GM10248 (cell line): ENCODE results near the gene MTMR3.

ENCODE experiments used
- CTCF ChIA-PET: fragments of 300-600 bp; sonication (Branson Sonifier 250); formaldehyde crosslinking; extraction: SDS; loops from one replicate; lab custom pipeline; 2021; ENCODE audit warnings: antibody characterized with exemption; lab: Yijun Ruan, JAX
- POLR2A ChIA-PET: fragments of 350-650 bp; sonication (Branson Sonifier 250); formaldehyde crosslinking; extraction: SDS; loops from one replicate; lab custom pipeline; 2020; ENCODE audit warnings: antibody characterized with exemption; lab: Yijun Ruan, JAX
- DNase-seq: peaks from one replicate; pipeline ENCODE4 v3.0.0; 2012; ENCODE audit errors: extremely low spot score
- TF ChIP-seq, protein P1 (sequence below): IDR thresholded peaks from 2 replicates; pipeline ENCODE4 v1.5.1; 2012; ENCODE audit warnings: mild to moderate bottlenecking, low read depth; ENCODE audit errors: extremely low read depth, missing control alignments, control extremely low read depth

Gene MTMR3

DNA sequence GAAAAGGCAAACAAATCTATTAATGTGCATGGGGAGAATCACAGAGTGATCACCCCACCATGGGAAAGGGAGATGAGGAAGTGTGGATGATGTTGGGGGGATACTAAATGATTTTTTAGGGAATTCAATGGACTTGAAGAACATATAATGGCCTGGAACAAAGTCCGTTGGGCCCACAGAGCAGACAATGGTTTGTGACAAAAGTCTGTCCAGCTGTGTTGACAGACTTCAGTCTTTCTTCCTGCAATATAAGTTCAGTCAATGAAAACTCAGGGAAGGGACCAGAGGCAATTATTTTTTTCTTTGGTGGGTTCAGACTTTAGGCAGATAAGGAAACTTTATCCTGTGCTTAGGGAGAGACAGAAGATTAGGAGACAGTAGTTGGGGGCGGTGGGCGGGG, 179.3 kb downstream of the MTMR3 start:
- no peak for DNase-seq
- ChIA-PET POLR2A (no interaction called here), CTCF (no interaction called here)
- TF ChIP-seq, protein P1, sequence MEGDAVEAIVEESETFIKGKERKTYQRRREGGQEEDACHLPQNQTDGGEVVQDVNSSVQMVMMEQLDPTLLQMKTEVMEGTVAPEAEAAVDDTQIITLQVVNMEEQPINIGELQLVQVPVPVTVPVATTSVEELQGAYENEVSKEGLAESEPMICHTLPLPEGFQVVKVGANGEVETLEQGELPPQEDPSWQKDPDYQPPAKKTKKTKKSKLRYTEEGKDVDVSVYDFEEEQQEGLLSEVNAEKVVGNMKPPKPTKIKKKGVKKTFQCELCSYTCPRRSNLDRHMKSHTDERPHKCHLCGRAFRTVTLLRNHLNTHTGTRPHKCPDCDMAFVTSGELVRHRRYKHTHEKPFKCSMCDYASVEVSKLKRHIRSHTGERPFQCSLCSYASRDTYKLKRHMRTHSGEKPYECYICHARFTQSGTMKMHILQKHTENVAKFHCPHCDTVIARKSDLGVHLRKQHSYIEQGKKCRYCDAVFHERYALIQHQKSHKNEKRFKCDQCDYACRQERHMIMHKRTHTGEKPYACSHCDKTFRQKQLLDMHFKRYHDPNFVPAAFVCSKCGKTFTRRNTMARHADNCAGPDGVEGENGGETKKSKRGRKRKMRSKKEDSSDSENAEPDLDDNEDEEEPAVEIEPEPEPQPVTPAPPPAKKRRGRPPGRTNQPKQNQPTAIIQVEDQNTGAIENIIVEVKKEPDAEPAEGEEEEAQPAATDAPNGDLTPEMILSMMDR, result no peak

DNA sequence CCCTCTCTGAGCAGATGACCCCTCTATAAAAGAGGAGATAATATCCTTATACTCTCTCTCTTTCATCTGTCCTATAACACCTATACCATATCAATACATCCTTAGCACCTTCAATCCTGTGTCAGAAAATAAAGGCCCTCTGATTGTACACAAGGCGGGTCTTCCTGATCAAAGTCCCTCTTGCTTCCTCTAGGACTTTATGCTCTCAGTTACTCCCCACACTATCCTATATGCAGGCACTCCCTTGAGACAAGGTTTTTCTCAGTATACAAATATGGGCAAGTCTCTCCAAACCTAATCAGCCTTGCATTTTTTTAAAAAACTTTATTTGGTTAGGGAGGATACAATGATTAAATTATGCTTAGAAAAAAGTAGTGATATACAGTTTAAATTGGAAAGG, 180.0 kb downstream of the MTMR3 start:
- POLR2A ChIA-PET, result no interaction called here
- CTCF ChIA-PET, result no interaction called here
- TF ChIP-seq, protein P1, result no peak
- DNase-seq, result no peak

DNA sequence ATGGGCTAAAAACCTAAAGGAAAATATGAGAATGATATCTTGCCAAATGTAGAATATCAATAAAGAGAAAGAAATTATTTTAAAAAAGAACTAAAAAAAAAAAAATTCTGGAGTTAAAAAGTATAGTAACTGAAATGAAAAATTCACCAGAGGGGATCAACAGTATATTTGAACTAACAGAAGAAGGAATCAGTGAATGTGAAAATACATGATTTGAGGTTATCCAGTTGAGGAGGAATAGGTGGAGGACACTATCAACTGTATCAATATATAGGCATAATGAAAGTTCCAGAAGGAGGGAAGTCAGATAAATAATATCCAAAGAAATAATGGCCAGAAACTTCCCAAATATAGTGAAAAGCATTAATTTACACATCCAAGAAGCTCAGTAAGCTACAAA, 181.2 kb downstream of the MTMR3 start:
- TF ChIP-seq, protein P1, result no peak
- no peak for DNase-seq
- ChIA-PET POLR2A (no interaction called here), CTCF (no interaction called here)

DNA sequence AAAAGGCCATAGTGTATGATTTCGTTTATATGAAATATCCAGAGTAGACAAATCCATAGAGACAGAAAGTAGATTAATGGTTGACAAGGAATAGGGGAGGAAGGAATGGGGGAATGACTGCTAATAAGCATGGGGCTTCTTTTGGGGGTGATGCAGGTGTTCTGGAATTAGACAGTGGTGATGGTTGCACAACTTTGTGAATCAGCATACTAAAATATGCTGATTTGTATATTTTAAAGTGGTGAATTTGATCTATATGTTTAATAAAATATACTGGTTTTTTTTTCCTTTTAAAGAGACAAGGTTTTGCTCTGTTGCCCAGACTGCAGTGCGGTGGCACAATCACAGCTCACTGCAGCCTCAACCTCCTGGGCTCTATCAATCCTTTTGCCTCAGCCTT, 190.8 kb downstream of the MTMR3 start:
- TF ChIP-seq, protein P1, result no peak
- ChIA-PET CTCF (no interaction called here), POLR2A (no interaction called here)
- DNase-seq, result no peak

DNA sequence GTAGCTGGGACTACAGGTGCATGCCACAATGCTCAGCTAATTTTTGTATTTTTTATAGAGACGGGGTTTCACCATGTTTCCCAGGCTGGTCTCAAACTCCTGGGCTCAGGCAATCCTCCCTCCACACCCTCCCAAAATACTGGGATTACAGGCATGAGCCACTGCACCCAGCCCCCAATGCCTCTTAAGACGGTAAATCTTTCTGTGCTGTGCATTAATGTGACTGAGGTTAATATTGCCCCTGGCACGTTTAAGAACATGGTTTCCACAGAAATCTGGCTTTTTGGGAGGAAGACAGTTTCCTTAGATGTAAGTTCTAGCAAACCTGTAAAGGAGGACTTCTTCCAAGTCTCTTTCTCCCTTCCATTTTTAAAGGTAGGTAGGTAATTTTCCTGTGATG, 191.2 kb downstream of the MTMR3 start:
- ChIA-PET POLR2A (no interaction called here), CTCF (no interaction called here)
- TF ChIP-seq, protein P1, result no peak

DNA sequence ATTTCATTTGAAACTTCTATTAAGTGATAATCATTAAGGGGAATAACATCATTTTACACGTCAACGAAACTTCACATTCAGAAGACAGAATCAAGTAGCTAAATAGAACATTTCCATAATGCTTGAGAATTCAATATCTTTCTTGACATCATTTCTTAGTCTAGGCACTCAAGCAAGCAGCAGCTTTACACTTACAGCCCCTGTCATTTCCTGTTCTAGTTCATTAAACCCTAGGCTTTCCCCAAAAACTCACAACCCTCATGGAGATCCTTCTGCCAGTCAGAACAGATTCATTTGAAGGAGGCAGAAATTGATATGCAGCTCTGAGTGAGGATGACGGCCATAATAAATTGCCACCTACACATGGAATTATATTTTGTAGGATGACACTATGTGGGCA, 192.0 kb downstream of the MTMR3 start:
- no peak for DNase-seq
- CTCF ChIA-PET, result interaction anchor here (1.2 to 4.0 kb wide), 5 partner anchors 10 to 486 kb away, joined by 3 to 16 read pairs (median 5); no protein-coding TSS in a partner anchor
- TF ChIP-seq, protein P1, result no peak
- POLR2A ChIA-PET, result no interaction called here

More for the DNA sequence above, 191.2 kb downstream of the MTMR3 start:
- DNase-seq, result no peak
